NCI-H1417 (cell line): ENCODE results near the gene FSIP1.

Source experiments
- DNase-seq, 3 experiments: peaks; one replicate each; lab custom pipeline; 2025; lab: John Stamatoyannopoulos, UW

Gene FSIP1

DNA sequence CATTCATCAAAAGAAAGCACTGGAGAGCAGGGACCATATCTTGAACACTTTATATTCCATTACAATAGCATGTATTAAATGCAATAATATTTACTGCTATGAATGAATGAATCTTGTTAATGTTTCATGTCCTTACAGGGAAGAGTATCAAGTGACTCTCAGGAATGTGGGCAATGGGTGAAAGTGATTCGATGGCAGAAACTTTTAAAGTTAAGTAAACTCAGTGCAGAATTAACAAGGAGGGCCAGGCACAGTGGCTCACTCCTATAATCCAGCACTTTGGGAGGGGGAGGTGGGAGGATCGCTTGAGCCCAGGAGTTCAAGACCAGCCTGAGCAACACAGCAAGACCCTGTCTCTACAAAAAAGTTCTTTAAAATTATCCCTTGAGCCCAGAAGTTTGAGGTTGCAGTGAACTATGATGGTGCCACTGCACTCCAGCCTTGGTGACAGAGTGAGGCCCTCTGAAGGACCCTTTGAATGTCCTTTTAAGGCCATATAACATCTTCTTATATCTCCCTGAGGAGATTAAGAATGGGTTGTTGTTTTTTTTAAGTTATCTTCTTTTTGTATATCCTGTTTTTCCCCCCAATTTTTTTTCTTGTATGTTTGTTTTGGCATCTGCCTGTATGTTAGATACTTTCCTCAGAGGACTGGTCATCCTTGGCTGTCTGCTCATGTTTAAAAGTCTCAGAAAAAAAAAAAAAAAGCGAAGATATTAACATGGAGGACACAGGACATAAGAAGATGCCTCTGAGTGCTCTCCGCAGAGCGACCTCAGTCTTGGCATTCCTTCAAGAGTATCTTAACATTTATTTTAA lies 9.6 kb upstream of the FSIP1 start:
- DNase-seq, result no peak

DNA sequence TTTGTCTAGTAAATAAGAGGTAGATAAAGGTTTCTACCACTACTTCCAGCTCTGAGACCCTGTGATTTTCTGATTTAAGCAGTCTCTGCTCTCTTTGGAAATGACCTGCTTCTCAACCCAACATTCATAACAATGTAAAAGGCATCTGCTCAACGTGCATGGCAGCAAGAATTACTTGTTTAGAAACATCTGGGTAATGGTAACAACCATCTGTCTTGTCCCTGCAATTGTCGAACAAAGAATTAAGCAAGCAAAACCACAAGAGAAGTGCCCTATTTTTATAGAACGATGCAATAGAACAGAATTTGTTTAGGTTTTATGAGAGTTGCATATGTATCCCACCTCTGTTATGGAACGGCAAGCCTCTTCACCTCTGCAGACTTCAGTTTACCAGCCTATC lies 7.1 kb upstream of the FSIP1 start:
- no peak for DNase-seq

- no peak for DNase-seq
Observed at GRCh38 chr15:39788800-39789565, 6.3 kb upstream of the FSIP1 start.

DNA sequence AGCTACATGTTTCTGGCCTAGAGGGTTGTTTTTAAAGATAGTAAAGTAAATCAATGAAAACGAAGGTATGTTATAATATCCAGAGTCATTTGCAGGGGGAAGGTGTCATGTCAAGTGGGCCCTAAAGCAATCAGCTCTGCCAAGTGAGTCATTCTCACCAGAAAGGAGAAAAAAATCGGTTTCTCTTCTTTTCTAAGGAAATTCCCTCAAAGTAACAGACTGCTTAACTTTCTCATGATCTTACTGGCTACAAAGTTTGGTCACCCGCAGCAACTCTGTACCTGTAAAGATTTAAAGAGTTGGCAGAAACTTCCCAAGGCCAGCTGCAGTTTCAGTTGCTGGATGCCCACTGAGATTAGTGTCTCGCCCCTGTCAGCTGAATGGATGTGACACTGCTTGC lies 5.5 kb upstream of the FSIP1 start:
- no peak for DNase-seq

DNA sequence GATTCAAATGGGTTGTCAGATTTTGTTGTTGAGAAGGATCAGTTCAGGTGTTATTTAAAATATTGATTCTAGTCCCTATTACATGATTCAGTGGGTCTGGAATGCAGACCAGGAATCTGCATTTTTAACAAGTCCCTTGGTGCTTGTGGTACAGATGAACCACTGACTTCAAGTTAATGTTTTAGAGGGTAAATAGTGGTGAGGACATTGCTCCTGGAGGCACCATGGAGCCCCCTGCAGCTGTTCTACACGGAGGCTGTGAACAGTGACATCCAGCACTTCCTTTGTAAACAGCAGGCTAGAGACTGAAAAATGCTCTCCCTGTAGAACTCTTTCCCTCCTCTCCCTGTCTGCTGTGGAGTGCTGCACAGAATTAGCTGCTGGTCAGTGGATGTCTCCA lies 4.8 kb upstream of the FSIP1 start:
- DNase-seq, result peak in 1 of 3 experiments; percentile 6

DNA sequence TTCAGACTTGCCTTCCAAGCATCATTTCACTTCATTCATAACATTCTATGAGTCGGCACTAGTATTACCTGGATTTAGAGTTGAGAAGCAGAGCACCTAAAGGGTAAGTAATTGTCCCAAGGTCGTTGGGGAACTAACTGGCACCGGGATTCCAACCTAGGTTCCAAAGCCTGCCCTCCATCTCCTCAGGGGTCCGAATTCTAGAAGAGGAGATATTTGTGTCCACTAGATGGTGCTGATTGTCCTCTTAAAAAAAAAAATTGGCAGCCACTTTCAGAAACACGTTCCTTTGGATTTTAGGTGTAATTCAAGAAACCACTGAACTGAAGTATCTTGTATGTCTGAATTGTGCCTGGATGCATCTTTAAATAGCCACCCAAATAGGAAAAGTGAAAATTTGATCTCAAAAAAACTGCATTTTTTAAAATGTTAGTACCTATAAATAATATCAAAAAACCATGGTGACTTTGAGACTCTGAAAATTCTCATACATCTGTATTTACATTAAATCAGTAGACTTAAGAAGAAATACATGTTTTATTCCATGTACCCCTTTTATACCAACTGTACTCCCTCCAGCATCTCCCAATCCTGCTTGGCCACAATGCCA lies 3.9 kb upstream of the FSIP1 start:
- DNase-seq, result peak; percentile 23 to 75 (median 58)

DNA sequence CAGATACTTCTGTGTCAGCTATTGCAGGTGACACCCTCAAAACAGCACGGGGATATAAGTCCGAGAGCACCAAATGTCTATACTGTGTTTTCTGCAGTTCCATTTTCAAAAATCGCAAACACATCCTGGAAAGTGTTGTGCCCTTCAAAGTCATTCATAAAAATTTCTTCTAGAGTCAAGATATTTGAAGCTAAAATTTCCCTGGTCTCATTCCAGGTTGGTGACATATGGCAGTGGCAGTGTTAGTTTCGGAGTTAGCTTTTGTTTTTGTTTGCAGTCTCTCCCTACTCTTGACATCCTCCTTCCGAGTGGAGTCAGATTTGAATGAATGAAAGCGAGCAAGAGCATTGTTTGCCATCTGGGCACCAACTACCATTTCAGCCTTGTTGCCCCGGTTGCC lies 3.2 kb upstream of the FSIP1 start:
- DNase-seq, result peak in 1 of 3 experiments; percentile 14

GRCh38 chr15:39785139-39785538 lies 2.5 kb upstream of the FSIP1 start:
- DNase-seq, result peak; percentile 3 to 50 (median 14)

DNA sequence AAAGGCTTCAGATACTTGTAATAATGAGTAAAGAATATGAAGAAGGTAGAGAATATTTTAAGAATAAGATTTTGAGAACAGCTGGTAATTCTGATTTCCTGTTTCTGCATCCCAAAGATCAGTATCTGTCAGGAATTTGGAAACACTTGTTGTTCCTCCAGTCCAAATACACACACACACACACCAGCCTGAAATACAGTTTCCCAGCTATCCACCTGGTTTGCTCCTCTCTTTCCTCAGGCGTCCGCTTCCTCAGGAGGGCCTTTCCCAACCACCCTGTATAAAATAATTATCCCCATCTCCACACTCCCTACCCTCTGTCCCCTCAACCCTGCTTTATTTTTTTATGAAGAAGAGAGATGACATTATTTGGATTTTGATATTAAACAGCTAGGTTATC lies 2.0 kb upstream of the FSIP1 start:
- peak in 1 of 3 experiments; percentile 19 for DNase-seq

GRCh38 chr15:39784125-39784524 lies 1.5 kb upstream of the FSIP1 start:
- no peak for DNase-seq

GRCh38 chr15:39783244-39783820 lies 691 bp upstream of the FSIP1 start:
- DNase-seq, result peak in 2 of 3 experiments; percentile 22 to 42

GRCh38 chr15:39781967-39782302 lies 706 bp downstream of the FSIP1 start:
- no peak for DNase-seq

GRCh38 chr15:39781147-39781966 lies 1.3 kb downstream of the FSIP1 start:
- DNase-seq, result peak in 1 of 3 experiments; percentile 25

GRCh38 chr15:39778021-39778420 lies 4.6 kb downstream of the FSIP1 start:
- peak in 1 of 3 experiments; percentile 2 for DNase-seq

DNA sequence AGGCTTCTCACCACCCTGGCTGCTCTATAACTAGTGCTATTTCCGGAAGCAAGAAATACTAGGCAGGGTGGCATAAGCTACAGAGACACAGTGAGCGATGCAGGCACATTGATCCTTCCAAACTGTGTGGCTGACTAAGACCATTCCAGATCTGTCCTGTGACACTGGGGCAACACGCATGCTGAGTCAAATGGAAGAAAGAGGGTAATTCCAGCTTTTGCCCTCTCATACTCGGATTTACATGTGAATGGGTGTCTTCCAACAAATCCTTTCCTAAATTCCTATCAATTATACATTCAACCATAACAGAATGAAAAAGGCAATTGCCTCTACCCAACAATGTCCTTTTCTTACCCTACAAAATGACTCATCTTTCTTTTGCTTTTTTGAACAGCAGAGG lies 5.1 kb downstream of the FSIP1 start:
- no peak for DNase-seq

DNA sequence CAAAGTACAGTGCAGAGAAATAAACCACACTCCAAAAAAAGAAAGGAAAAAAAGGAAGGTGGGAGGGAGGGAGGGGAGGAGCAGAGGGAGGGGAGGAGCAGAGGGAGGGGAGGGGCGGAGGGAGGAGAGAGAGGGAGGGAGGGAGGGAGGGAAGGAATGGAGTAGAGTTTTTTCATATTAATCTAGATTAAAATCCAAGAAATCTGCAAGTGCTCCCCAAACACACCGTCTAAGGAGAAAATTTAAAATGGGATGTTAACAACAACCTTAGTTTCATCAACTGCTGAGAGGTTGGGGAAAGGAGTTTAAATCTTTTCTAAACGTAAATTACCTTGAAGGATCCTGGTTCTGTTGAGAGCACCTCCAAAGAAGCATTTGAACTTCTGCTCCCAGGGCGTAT lies 6.6 kb downstream of the FSIP1 start:
- no peak for DNase-seq

DNA sequence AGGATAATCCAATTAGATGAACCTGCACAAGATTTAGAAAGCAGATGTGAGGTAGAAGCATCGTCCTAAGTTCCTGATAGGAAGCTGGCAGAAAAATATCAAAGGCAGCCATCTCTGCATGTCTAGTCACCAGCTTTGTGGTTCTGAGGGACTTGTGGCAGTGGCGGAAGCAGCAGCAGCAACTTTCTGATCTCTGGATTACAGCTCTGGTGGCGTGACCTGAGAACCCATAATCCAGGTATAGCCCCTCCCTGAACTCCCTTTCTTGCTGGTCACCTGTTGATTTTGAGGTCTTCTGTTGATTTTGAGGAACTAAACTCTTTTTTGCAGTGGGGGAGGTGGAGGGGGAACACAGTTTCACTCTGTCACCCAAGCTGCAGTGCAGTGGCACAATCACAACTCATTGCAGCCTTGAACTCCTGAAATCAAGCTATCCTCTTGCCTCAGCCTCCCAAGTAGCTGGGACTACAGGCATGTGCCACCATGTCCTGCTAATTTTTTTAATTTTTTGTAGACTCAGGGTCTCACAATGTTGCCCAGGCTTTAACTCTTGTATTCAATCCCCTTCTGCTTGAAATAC lies 7.9 kb downstream of the FSIP1 start:
- no peak for DNase-seq

DNA sequence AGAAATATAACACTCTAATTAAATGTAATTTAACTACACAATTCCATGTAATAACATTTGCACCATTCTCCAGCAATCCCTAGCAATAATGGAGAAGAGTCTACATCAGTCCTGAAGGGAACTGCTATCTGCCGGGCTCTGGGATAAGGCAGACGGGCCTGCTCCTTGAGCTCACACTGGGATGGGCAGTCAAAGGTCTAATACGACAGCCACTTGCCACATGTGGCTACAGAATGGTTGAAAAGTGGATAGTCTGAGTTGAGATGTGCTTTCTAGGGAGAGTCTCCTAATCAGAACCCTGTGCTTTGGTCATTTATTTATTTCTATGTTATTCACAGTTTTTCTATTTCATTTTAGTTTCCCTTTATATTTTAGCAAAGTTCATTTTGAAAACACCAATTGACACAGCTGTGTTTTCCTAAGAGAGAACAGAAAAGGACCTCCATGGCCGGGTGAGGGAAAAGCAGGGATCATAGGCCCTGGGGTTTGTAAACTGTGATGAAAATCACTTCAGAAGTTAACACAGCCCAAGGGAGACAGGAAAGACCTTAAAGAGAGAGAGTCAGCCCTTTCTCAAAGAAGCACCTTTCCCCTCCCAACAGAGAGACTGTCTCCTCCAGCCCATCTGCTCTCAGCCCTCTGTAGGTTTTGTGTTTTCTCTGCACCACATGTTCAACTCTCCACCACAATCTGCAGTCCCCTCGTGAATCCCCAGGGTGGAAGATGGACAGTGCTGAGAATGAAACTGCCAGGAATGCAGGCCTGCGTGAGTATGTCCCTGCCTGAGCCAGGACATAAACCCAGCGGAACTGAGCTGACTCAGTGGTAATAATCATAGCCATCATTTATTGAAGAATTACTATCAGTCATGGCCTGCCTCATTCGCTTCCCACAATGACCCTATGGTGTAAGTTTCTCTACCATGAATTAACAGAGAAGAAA lies 11.6 kb downstream of the FSIP1 start:
- DNase-seq, result no peak

- no peak for DNase-seq
Observed at GRCh38 chr15:39767921-39768320, 14.7 kb downstream of the FSIP1 start.

GRCh38 chr15:39761006-39761405 lies 21.6 kb downstream of the FSIP1 start:
- DNase-seq, result no peak
